Glomerular endothelial cell (primary cell): ENCODE data around the gene GPX5. TPM values are rescaled to one million over a fixed set of nuclear protein-coding genes. Genes with fewer than 3 reads are reported as not detected.
A peak's percentile ranks its signal among the peaks of the same experiment; 100 is the strongest.
"Not testable (repeated sequence)": the region's sequence is repeated elsewhere in the genome, so short reads cannot be mapped to it uniquely, and the experiment has no call there.

Experiments
- DNase-seq: peaks from one replicate; pipeline ENCODE4 v3.0.0-alpha.2; 2011; ENCODE audit warnings: low read depth, low spot score; ENCODE audit errors: extremely low read depth
- total RNA-seq: library from RNA; depleted of rRNA; stranded (reverse); fragments of >200 nt; gene quantifications from 2 replicates; pipeline ENCODE4 v1.2.3, GENCODE V29; 2015

The GPX5 gene
- total RNA-seq, 1 donor from 2014 or later = not detected

DNA sequence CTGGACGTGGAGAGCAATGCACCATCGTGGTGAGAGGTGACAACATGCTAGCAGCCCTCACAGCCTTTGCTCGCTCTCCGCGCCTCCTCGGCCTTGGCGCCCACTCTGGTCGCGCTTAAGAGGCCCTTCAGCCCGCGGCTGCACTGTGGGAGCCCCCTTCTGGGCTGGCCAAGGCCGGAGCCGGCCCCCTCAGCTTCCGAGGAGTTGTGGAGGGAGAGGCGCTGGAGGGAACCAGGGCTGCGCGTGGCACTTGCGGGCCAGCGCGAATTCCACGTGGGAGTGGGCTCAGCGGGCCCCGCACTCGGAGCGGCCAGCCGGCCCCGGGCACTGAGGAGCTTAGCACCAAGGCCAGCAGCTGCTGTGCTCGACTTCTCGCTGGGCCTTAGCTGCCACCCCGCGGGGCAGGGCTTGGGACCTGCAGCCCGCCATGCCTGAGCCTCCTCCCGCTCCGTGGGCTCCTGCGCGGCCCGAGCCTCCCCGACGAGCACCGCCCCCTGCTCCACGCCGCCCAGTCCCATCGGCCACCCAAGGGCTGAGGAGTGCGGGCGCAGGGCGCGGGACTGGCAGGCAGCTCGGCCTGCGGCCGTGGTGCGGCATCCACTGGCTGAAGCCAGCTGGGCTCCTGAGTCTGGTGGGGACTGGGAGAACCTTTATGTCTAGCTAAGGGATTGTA is 13.9 kb upstream of the GPX5 start:
- DNase-seq = no peak

- DNase-seq = not testable (repeated sequence)
Measured at GRCh38 chr6:28512387-28512786, 13.3 kb upstream of the GPX5 start.

- DNase-seq = no peak
Measured at GRCh38 chr6:28515676-28516075, 10.0 kb upstream of the GPX5 start, which contains the start of gene GPX6. GPX6 (minus strand) TSS chr6:28515793; CDS start chr6:28515743, 50 bp downstream.

GRCh38 chr6:28517964-28518363 is 7.7 kb upstream of the GPX5 start:
- DNase-seq = no peak

- DNase-seq = no peak
Measured at GRCh38 chr6:28522594-28523240, 3.0 kb upstream of the GPX5 start.

GRCh38 chr6:28523241-28523622 is 2.4 kb upstream of the GPX5 start:
- DNase-seq = no peak

DNA sequence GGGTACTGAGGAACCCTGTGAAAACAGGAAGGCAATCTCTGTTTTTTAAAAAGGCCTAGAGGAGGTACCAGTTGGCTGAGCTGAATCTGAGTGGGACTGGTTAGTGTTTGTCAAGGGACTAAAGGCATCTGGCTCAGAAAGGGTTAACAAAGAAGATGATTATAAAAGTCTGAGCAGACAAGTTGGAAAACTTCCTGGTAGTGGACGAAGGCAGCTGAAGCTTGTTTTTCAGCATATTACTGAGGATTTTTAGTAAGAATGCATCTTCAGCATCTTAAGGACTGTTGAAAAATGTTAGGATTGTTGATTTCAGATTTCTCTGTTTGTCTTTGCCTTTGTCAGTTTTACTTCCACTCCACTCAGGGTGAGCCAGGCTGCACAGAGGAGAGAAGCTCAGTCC is 5.1 kb downstream of the GPX5 start:
- DNase-seq = no peak

DNA sequence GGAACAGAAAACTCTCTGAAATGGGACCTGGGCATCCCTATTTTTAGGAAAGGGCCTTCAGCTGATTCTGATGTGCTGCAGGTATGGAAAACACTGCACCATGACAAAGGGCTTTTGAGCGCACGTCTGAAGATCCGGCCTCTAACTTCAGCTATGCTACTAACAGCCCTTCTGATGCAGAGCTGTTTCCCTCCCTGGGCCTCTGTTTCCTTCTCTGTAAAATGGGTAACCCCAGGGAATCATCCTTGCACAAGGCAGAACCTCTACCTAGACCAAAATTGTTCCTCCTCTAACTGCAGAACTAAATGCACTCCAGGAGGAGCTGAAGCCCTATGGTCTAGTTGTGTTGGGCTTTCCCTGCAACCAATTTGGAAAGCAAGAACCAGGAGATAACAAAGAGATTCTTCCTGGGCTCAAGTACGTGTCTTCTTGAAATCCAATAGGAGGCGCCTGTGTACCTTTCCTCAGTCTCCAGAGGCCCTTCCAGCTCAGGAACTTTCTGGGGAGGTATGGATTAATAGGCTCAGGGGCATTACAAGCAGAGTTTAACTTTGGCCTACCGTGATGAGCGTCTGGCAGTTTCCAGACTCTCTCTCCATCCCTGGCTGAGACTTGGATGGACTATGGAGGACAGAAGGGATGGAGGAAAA is 5.9 kb downstream of the GPX5 start:
- no peak for DNase-seq

DNA sequence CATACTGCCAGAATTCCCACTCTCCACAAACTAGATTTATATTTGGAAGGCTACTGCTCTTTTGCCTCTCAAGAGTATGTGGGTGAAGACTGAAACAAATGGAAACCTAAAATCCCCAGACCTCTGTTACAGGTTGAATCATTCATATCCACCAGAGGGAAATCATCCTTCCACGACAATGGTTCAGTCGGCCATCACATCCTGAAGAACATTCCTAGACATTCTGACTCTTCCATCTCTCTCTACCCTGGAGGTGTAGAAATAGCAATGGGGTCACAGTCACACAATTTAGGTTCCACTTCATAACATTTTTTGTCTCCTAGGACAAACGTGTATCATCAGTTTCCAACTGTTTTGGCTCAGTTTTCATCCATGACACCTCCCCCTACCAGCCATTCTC is 8.6 kb downstream of the GPX5 start:
- DNase-seq = no peak

DNA sequence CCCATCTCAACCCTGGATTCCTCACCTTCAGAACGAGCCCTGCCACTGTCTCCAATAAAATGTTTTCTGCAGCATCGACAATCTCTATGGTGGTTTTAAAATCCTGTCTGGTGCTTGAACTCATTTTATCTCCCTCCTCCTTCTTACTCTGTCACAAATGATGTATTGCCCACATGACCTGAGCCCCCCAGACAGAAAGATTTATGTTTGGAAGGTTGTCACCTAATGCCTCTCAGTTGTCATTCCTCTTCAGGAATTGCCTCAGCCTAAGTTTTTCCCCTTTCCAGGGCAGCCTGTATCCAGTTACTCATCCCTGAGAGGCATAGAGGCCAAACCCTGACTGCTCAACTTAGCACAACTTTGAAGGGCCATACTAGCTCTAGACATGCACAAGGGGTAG is 9.2 kb downstream of the GPX5 start:
- no peak for DNase-seq

GRCh38 chr6:28537065-28537464 is 11.4 kb downstream of the GPX5 start:
- no peak for DNase-seq

DNA sequence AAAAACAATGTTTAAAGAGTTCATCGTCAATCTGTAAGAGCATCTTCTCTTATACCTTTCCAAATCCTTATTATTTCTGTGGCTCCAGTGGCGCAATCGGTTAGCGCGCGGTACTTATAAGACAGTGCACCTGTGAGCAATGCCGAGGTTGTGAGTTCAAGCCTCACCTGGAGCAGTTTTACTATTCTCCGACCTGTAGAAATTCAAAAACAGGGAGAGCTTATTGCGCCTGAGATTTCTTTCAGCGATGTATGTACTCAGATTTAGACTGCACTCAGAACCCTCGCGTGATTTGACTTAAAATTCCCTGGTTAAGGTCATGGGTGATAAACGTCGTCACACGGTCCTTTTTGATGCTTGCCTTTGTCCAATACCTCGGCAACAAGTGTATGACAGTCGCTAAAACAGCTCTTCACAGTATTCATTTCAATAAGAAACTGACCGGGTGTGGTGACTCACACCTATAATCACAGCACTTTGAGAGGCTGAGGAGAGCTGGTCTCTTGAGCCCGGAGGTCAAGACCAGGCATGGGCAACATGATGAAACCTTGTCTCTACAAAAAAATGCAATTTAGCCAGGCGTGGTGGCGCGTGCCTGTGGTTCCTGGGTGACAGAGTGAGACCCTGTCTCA is 11.9 kb downstream of the GPX5 start:
- no peak for DNase-seq

DNA sequence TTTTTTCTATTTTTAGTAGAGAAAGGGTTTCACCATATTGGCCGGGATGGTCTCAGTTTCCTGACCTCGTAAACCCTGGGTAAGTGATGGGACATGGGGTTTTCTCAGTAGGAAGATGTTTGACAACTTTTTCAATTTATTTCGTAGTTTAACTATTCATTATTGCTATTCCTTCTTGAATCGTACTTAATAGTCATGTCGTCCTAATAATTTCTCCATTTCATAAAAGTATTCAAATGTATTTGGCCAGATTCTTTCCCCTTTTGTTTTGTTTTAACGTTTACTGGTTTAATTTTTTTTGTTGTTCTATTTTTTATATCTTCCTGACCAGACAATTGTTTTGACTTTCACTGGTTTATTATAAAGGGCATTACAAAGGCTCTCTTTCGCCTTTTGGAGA is 16.3 kb downstream of the GPX5 start:
- DNase-seq = no peak

GRCh38 chr6:28542440-28543296 is 17.0 kb downstream of the GPX5 start:
- DNase-seq = peak; percentile 55

- DNase-seq = no peak
Measured at GRCh38 chr6:28543651-28544610, 18.2 kb downstream of the GPX5 start.

GRCh38 chr6:28545955-28546354 is 20.3 kb downstream of the GPX5 start:
- no peak for DNase-seq

DNA sequence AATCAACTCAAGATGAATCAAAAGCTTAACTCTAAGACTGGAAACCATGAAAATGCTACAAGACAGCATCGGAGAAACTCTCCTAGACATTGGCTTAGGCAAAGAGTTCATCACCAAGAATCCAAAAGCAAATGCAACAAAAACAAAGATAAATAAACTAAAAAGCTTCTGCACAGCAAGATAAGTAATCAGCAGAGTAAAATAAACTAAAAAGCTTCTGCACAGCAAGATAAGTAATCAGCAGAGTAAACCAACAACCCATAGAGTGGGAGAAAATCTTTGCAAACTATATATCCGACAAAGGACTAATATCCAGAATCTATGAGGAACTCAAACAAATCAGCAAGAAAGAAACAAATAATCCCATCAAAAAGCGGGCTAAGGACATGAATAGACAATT is 21.3 kb downstream of the GPX5 start:
- not testable (repeated sequence) for DNase-seq

- DNase-seq = no peak
Measured at GRCh38 chr6:28551891-28552666, 26.4 kb downstream of the GPX5 start.
